GM12878 (cell line): ENCODE measurements around the gene FGGY. TPM values are rescaled to one million over a fixed set of nuclear protein-coding genes. Genes with fewer than 3 reads are reported as not detected.

Source experiments
- ATAC-seq: fragments of 200-7000 bp; cut with Tn5 transposase; 3 replicates; pipeline ENCODE4 v1.9.1; 2020; ENCODE audit warnings: mild to moderate bottlenecking, moderate library complexity
- BruUV-seq: library from RNA; stranded (reverse); fragments of 400-500 nt; replicated peaks from 2 replicates; lab custom pipeline; 2021; lab: Mats Ljungman, UMichigan
- CTCF ChIA-PET: fragments of 300-600 bp; sonication (Branson Sonifier 250); formaldehyde crosslinking; extraction: SDS; loops from one replicate; lab custom pipeline; 2021; ENCODE audit warnings: inconsistent platforms; lab: Yijun Ruan, JAX
- POLR2A ChIA-PET: fragments of 350-600 bp; formaldehyde crosslinking; extraction: SDS; loops from one replicate; lab custom pipeline; 2021; ENCODE audit warnings: inconsistent platforms; lab: Charles Lee
- RAD21 ChIA-PET: fragments of 300-600 bp; sonication (Branson Sonifier 250); formaldehyde crosslinking; loops from one replicate; lab custom pipeline; 2023; ENCODE audit warnings: antibody characterized with exemption; ENCODE audit not compliant: unreplicated experiment; lab: Charles Lee
- SMC1A ChIA-PET: fragments of 300-600 bp; sonication (Branson Sonifier 250); formaldehyde crosslinking; loops from one replicate; lab custom pipeline; 2023; ENCODE audit not compliant: unreplicated experiment, uncharacterized antibody; lab: Charles Lee
- DNase-seq: peaks from one replicate; pipeline ENCODE4 v3.0.0-alpha.2; 2011; ENCODE audit warnings: low read depth, low spot score
- FAIRE-seq: peaks from 3 replicates; lab custom pipeline; 2011; peaks lifted over from hg19 to GRCh38; lab: Jason Lieb, UNC
- H2AFZ ChIP-seq: 2 replicates; pipeline ENCODE4 v1.6.0; 2011; ENCODE audit warnings: low read depth, low read length, control low read depth; ENCODE audit not compliant: control insufficient read depth
- H3K27ac ChIP-seq: 2 replicates; pipeline ENCODE4 v1.5.1; 2011; ENCODE audit warnings: control low read depth; ENCODE audit not compliant: control insufficient read depth, insufficient read depth
- H3K27me3 ChIP-seq, 2 experiments: replicated peaks in 1 of 2; 2 replicates each; pipeline versions ENCODE4 v1.6.0 to v1.6.1; 2011; ENCODE audit warnings: low read length in 1 of 2; ENCODE audit not compliant: control insufficient read depth in 2 of 2, insufficient read depth in 2 of 2
- H3K36me3 ChIP-seq, 2 experiments: 2 replicates each; pipeline ENCODE4 v1.5.1; 2011; ENCODE audit warnings: low read length in 1 of 2; ENCODE audit not compliant: control insufficient read depth in 2 of 2, insufficient read depth in 2 of 2
- H3K4me1 ChIP-seq: 2 replicates; pipeline ENCODE4 v1.6.1; 2011; ENCODE audit warnings: mild to moderate bottlenecking, low read length, moderate library complexity, mixed read lengths; ENCODE audit not compliant: control insufficient read depth, insufficient read depth
- H3K4me2 ChIP-seq: 2 replicates; pipeline ENCODE4 v1.6.0; 2011; ENCODE audit warnings: control low read depth; ENCODE audit not compliant: control insufficient read depth, insufficient read depth
- H3K4me3 ChIP-seq: fragments of 200-600 bp; sonication (generic); 2 replicates; pipeline ENCODE4 v1.5.1; 2016
- H3K79me2 ChIP-seq: 2 replicates; pipeline ENCODE4 v1.6.0; 2011; ENCODE audit warnings: low read length; ENCODE audit not compliant: control insufficient read depth, insufficient read depth
- H3K9ac ChIP-seq: 2 replicates; pipeline ENCODE4 v1.8.0; 2011; ENCODE audit warnings: low read length, control low read depth, mixed read lengths; ENCODE audit not compliant: control insufficient read depth, insufficient read depth
- H3K9me3 ChIP-seq: replicated peaks from 3 replicates; pipeline ENCODE4 v1.5.1; 2011; ENCODE audit warnings: mild to moderate bottlenecking, low read length; ENCODE audit not compliant: control insufficient read depth, insufficient read depth
- H4K20me1 ChIP-seq: 2 replicates; pipeline ENCODE4 v1.6.0; 2011; ENCODE audit not compliant: control insufficient read depth, insufficient read depth
- E2F4 ChIP-seq: IDR thresholded peaks from 2 replicates; pipeline ENCODE4 v1.6.1; 2012; ENCODE audit warnings: low read depth, low read length, improper control_type of control experiment
- FOXK2 ChIP-seq: fragments of 450-650 bp; IDR thresholded peaks from 2 replicates; pipeline ENCODE4 v1.6.1; 2017; ENCODE audit warnings: mild to moderate bottlenecking, moderate library complexity
- HDAC6 ChIP-seq: fragments of 200-600 bp; sonication (generic); IDR thresholded peaks from one replicate; pipeline ENCODE4 v1.8.0; 2017; ENCODE audit warnings: antibody characterized with exemption; ENCODE audit not compliant: unreplicated experiment
- IKZF1 ChIP-seq: fragments of 450-650 bp; conservative IDR thresholded peaks from 2 replicates; pipeline ENCODE4 v1.6.1; 2017; ENCODE audit warnings: antibody characterized with exemption, mild to moderate bottlenecking
- NFYB ChIP-seq: IDR thresholded peaks from 2 replicates; pipeline ENCODE4 v1.6.1; 2011; ENCODE audit warnings: low read depth, mild to moderate bottlenecking, low read length, improper control_type of control experiment, moderate library complexity; ENCODE audit not compliant: insufficient read depth
- RBBP5 ChIP-seq: fragments of 200-600 bp; sonication (generic); conservative IDR thresholded peaks from 2 replicates; pipeline ENCODE4 v1.6.1; 2016
- ZBED1 ChIP-seq: IDR thresholded peaks from 2 replicates; pipeline ENCODE4 v1.6.1; 2016; ENCODE audit warnings: borderline replicate concordance
- ZNF217 ChIP-seq: fragments of 450-650 bp; IDR thresholded peaks from 2 replicates; pipeline ENCODE4 v1.6.1; 2017; ENCODE audit warnings: antibody characterized with exemption, mild to moderate bottlenecking
- ZNF274 ChIP-seq: IDR thresholded peaks from one replicate; pipeline ENCODE4 v1.8.0; 2011; ENCODE audit not compliant: insufficient read length, insufficient read depth
- WGBS: methylation state at CpG from one replicate; pipeline ENCODE4 v1.1.6; 2016; ENCODE audit warnings: low lambda C conversion rate; ENCODE audit not compliant: insufficient replicate concordance, insufficient coverage; ENCODE audit errors: missing lambda C conversion rate; 5-methylcytosine and 5-hydroxymethylcytosine counted together
- in situ Hi-C: fragments of 300-500 bp; cut with MboI; formaldehyde crosslinking; loops from 9 replicates; pipeline ENCODE4 v1.14.3; 2018; ENCODE audit warnings: mixed read lengths
- intact Hi-C: fragments of 100-400 bp; cut with micrococcal nuclease; formaldehyde crosslinking; loops from one replicate; pipeline ENCODE4 v1.14.2; 2022; ENCODE audit not compliant: unreplicated experiment
- polyA plus RNA-seq, 11 experiments: library from polyadenylated mRNA; depleted of rRNA in 4 of 11; unstranded in 6 of 11; stranded (reverse) in 5 of 11; fragments of >200 nt; fragmentation: Nextera tagmentation in 4 of 11; fragmentation: Illumina TruSeq in 1 of 11; extraction: Ambion mirVana in 4 of 11; extraction: Trizol in 1 of 11; gene quantifications; 1 replicate in 1 of 11; 2 replicates in 10 of 11; pipeline versions ENCODE4 v1.2.1 to v1.2.3, GENCODE V29; 2011 to 2016; ENCODE audit warnings: inconsistent platforms in 2 of 11, missing spikeins in 2 of 11, low read depth in 1 of 11
- total RNA-seq, 4 experiments: library from RNA; depleted of rRNA in 3 of 4; stranded (reverse); fragments of >200 nt in 3 of 4; fragmentation: Illumina TruSeq in 1 of 4; extraction: Trizol in 1 of 4; gene quantifications; 2 replicates each; pipeline versions ENCODE4 v1.2.1 to v1.2.3, GENCODE V29; 2013 to 2021

FGGY gene
- total and polyA plus RNA-seq, 10 of the 15 experiments (the other 5 are each of a cell fraction or from before 2014, with no cell fraction given) = 6.2 to 11.9 (median 7.5) TPM

- no peaks in the 10 kb centered on the region for H3K9me3 ChIP-seq
- ChIA-PET SMC1A (interaction anchor here (1.8 kb wide), 1 partner anchor 11 kb away, joined by 5 read pairs; no protein-coding TSS in a partner anchor), CTCF (no interaction called here), POLR2A (interaction anchor here (1.1 kb wide), 1 partner anchor 78 kb away, joined by 3 read pairs; no protein-coding TSS in a partner anchor), RAD21 (no interaction called here)
- H3K4me3 ChIP-seq = no peak overlapping the region
- no peaks in the 10 kb centered on the region for H3K36me3 ChIP-seq
- no peak for ATAC-seq
- H3K4me2 ChIP-seq = no peak overlapping the region
- no peak for FAIRE-seq
- in situ Hi-C loops = no loop called here
- no TSS peak for BruUV-seq
- no peaks in the 10 kb centered on the region for H3K79me2 ChIP-seq
- TF ChIP-seq FOXK2 = no peak
- no peak for TF ChIP-seq ZNF274
- no peak for TF ChIP-seq IKZF1
- no peak for TF ChIP-seq NFYB
- TF ChIP-seq ZBED1 = no peak
- TF ChIP-seq RBBP5 = no peak
- no peak for TF ChIP-seq ZNF217
- TF ChIP-seq HDAC6 = no peak
- no peak for TF ChIP-seq E2F4
- intact Hi-C loops = no loop called here
- no peak overlapping the region for H2AFZ ChIP-seq
- WGBS = 91% methylated on average over 7 of the region's 7 CpGs
- no peak overlapping the region for H3K27ac ChIP-seq
- DNase-seq = no peak
- H4K20me1 ChIP-seq = no peaks in the 10 kb centered on the region
- H3K27me3 ChIP-seq = no peaks in the 10 kb centered on the region
- H3K9ac ChIP-seq = no peak overlapping the region
- no peaks in the 10 kb centered on the region; the same call in 1 of the 2 replicates for H3K4me1 ChIP-seq
Observed at GRCh38 chr1:59511476-59512465, 214.9 kb downstream of the FGGY start.
